Neural cell (in vitro differentiated cells): ENCODE measurements around the gene KDM4B. TPM values are rescaled to one million over a fixed set of nuclear protein-coding genes. Genes with fewer than 3 reads are reported as not detected.

Source experiments
- H2AFZ ChIP-seq: fragments of 200-600, 300-800 bp; sonication (generic), shearing (Covaris generic); 2 replicates; pipeline ENCODE4 v1.6.0; 2014; ENCODE audit warnings: low read depth, mild to moderate bottlenecking, antibody characterized with exemption, low read length, moderate library complexity
- H3F3A ChIP-seq: fragments of 200-600 bp; shearing (Covaris generic); 2 replicates; pipeline ENCODE4 v1.6.1; 2016; ENCODE audit warnings: mild to moderate bottlenecking, moderate library complexity, mixed read lengths, antibody characterized with exemption, low read length; ENCODE audit not compliant: insufficient read depth, poor library complexity, severe bottlenecking
- H3K27ac ChIP-seq: fragments of 200-600, 300-800 bp; sonication (generic), shearing (Covaris generic); 2 replicates; pipeline ENCODE4 v1.5.1; 2014; ENCODE audit warnings: mild to moderate bottlenecking, low read length, moderate library complexity
- H3K27me3 ChIP-seq: fragments of 300-800, 200-600 bp; sonication (generic), shearing (Covaris generic); 2 replicates; pipeline ENCODE4 v1.6.0; 2014; ENCODE audit warnings: mild to moderate bottlenecking, low read depth, low read length, moderate library complexity; ENCODE audit not compliant: insufficient read depth
- H3K36me3 ChIP-seq: fragments of 300-800, 200-600 bp; sonication (generic), shearing (Covaris generic); 2 replicates; pipeline ENCODE4 v1.5.1; 2014; ENCODE audit warnings: mild to moderate bottlenecking, antibody characterized with exemption, low read length, moderate library complexity; ENCODE audit not compliant: insufficient read depth
- H3K4me2 ChIP-seq: fragments of 300-800, 200-600 bp; sonication (generic), shearing (Covaris generic); 2 replicates; pipeline ENCODE4 v1.6.0; 2014; ENCODE audit warnings: mild to moderate bottlenecking, low read length
- H3K4me3 ChIP-seq: fragments of 300-800, 200-600 bp; sonication (generic), shearing (Covaris generic); 2 replicates; pipeline ENCODE4 v1.5.1; 2014; ENCODE audit warnings: mild to moderate bottlenecking, low read length, moderate library complexity
- H3K79me2 ChIP-seq: fragments of 200-600 bp; shearing (Covaris generic); replicated peaks from 2 replicates; pipeline ENCODE4 v1.6.0; 2014; ENCODE audit warnings: mild to moderate bottlenecking, low read length, moderate library complexity; ENCODE audit not compliant: insufficient read depth
- H3K9ac ChIP-seq: fragments of 300-800, 200-600 bp; sonication (generic), shearing (Covaris generic); 2 replicates; pipeline ENCODE4 v1.6.1; 2016; ENCODE audit warnings: mild to moderate bottlenecking, low read length, mixed read lengths
- H3K9me2 ChIP-seq: fragments of 200-600 bp; shearing (Covaris generic); 2 replicates; pipeline ENCODE4 v1.6.1; 2016; ENCODE audit warnings: mild to moderate bottlenecking, low read length, mixed read lengths; ENCODE audit not compliant: insufficient read depth
- H3K9me3 ChIP-seq: fragments of 200-600, 300-800 bp; sonication (generic), shearing (Covaris generic); 2 replicates; pipeline ENCODE4 v1.6.1; 2016; ENCODE audit warnings: mild to moderate bottlenecking, mixed run types, low read length, moderate library complexity, mixed read lengths
- H4K20me1 ChIP-seq: fragments of 200-600 bp; shearing (Covaris generic); 2 replicates; pipeline ENCODE4 v1.6.1; 2016; ENCODE audit warnings: mild to moderate bottlenecking, mixed run types; ENCODE audit not compliant: insufficient read depth
- CTCF ChIP-seq: fragments of 450-650 bp; IDR thresholded peaks from 2 replicates; pipeline ENCODE4 v1.5.1; 2014; ENCODE audit warnings: antibody characterized with exemption, mild to moderate bottlenecking, moderate library complexity; ENCODE audit not compliant: poor library complexity, severe bottlenecking
- EZH2 ChIP-seq: fragments of 200-600, 300-800 bp; shearing (Covaris generic), sonication (generic); IDR thresholded peaks from 2 replicates; pipeline ENCODE4 v1.6.1; 2014; ENCODE audit warnings: antibody characterized with exemption, low read length, borderline replicate concordance, mild to moderate bottlenecking; ENCODE audit not compliant: insufficient read depth, poor library complexity, severe bottlenecking
- MXI1 ChIP-seq: fragments of 450-650 bp; conservative IDR thresholded peaks from 2 replicates; pipeline ENCODE4 v1.6.1; 2014; ENCODE audit warnings: antibody characterized with exemption, mild to moderate bottlenecking; ENCODE audit not compliant: poor library complexity, severe bottlenecking
- POLR2AphosphoS5 ChIP-seq: IDR thresholded peaks from 2 replicates; pipeline ENCODE4 v1.6.1; 2012
- RAD21 ChIP-seq: fragments of 450-650 bp; conservative IDR thresholded peaks from 2 replicates; pipeline ENCODE4 v1.6.1; 2014; ENCODE audit warnings: antibody characterized with exemption, mild to moderate bottlenecking, moderate library complexity
- SMC3 ChIP-seq: fragments of 450-650 bp; conservative IDR thresholded peaks from 2 replicates; pipeline ENCODE4 v1.6.1; 2014; ENCODE audit warnings: antibody characterized with exemption, mild to moderate bottlenecking, moderate library complexity; ENCODE audit not compliant: poor library complexity
- polyA plus RNA-seq: library from polyadenylated mRNA; depleted of rRNA; stranded (reverse); fragments of >200 nt; gene quantifications from 2 replicates; pipeline ENCODE4 v1.2.3, GENCODE V29; 2014
- TF ChIP-seq, protein P1 (sequence below): IDR thresholded peaks from 2 replicates; pipeline ENCODE4 v1.6.1; 2012; ENCODE audit warnings: borderline replicate concordance

Gene KDM4B
- polyA plus RNA-seq, 1 donor from 2014 or later: 19.1 TPM

GRCh38 chr19:5109560-5109959 is 140.6 kb downstream of the KDM4B start:
- Histone ChIP-seq H3K36me3 (no peaks in the 10 kb centered on the region), H2AFZ (no peak overlapping the region), H3K27ac (no peak overlapping the region), H3K27me3 (no peaks in the 10 kb centered on the region), H3K9me3 (no peaks in the 10 kb centered on the region), H3K4me2 (no peak overlapping the region), H3K79me2 (no peaks in the 10 kb centered on the region), H3F3A (no peaks in the 10 kb centered on the region), H3K9ac (no peak overlapping the region), H4K20me1 (no peaks in the 10 kb centered on the region), H3K9me2 (no peaks in the 10 kb centered on the region), H3K4me3 (no peak overlapping the region)
- no peak for TF ChIP-seq POLR2AphosphoS5
- no peak for TF ChIP-seq SMC3
- TF ChIP-seq RAD21: no peak
- no peak for TF ChIP-seq CTCF
- TF ChIP-seq, protein P1, sequence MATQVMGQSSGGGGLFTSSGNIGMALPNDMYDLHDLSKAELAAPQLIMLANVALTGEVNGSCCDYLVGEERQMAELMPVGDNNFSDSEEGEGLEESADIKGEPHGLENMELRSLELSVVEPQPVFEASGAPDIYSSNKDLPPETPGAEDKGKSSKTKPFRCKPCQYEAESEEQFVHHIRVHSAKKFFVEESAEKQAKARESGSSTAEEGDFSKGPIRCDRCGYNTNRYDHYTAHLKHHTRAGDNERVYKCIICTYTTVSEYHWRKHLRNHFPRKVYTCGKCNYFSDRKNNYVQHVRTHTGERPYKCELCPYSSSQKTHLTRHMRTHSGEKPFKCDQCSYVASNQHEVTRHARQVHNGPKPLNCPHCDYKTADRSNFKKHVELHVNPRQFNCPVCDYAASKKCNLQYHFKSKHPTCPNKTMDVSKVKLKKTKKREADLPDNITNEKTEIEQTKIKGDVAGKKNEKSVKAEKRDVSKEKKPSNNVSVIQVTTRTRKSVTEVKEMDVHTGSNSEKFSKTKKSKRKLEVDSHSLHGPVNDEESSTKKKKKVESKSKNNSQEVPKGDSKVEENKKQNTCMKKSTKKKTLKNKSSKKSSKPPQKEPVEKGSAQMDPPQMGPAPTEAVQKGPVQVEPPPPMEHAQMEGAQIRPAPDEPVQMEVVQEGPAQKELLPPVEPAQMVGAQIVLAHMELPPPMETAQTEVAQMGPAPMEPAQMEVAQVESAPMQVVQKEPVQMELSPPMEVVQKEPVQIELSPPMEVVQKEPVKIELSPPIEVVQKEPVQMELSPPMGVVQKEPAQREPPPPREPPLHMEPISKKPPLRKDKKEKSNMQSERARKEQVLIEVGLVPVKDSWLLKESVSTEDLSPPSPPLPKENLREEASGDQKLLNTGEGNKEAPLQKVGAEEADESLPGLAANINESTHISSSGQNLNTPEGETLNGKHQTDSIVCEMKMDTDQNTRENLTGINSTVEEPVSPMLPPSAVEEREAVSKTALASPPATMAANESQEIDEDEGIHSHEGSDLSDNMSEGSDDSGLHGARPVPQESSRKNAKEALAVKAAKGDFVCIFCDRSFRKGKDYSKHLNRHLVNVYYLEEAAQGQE: no peak
- no peak for TF ChIP-seq EZH2
- no peak for TF ChIP-seq MXI1

- no peaks in the 10 kb centered on the region for H3K9me2 ChIP-seq
- no peak overlapping the region for H3K9ac ChIP-seq
- H3K27me3 ChIP-seq: no peaks in the 10 kb centered on the region
- TF ChIP-seq CTCF (no peak), POLR2AphosphoS5 (no peak)
- no peaks in the 10 kb centered on the region for H3K36me3 ChIP-seq
- H3K4me2 ChIP-seq: no peak overlapping the region
- no peak overlapping the region for H3K4me3 ChIP-seq
- H3K9me3 ChIP-seq: no peaks in the 10 kb centered on the region
- H3K79me2 ChIP-seq: no peaks in the 10 kb centered on the region
- no peak overlapping the region for H2AFZ ChIP-seq
- H3K27ac ChIP-seq: no peak overlapping the region
- no peaks in the 10 kb centered on the region for H3F3A ChIP-seq
- H4K20me1 ChIP-seq: no peaks in the 10 kb centered on the region
Measured at GRCh38 chr19:5110546-5110945, 141.6 kb downstream of the KDM4B start.
